ENCODE results near the gene TMEM115.

Gene TMEM115

GRCh38 chr3:50352781-50353180 is 6.5 kb downstream of the TMEM115 start:
- no peak for DNase-seq (ENCODE audit: low spot score)

DNA sequence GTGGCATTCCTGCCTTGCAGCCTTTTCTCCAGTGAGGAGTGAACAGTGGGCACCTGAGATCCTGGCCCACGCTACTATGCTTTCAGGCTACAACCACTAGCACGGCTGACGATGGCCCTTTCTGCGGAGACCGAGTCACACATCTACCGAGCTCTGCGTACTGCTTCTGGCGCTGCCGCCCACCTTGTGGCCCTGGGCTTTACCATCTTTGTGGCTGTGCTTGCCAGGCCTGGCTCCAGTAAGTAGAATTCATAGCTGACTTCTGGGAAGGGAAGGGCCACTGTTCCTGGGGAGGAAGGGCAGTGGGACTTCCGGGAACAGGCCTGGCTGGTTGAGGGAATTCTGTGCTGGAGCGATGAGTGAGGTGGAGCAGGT is 8.0 kb downstream of the TMEM115 start:
- DNase-seq (ENCODE audit: low spot score) = no peak

DNA sequence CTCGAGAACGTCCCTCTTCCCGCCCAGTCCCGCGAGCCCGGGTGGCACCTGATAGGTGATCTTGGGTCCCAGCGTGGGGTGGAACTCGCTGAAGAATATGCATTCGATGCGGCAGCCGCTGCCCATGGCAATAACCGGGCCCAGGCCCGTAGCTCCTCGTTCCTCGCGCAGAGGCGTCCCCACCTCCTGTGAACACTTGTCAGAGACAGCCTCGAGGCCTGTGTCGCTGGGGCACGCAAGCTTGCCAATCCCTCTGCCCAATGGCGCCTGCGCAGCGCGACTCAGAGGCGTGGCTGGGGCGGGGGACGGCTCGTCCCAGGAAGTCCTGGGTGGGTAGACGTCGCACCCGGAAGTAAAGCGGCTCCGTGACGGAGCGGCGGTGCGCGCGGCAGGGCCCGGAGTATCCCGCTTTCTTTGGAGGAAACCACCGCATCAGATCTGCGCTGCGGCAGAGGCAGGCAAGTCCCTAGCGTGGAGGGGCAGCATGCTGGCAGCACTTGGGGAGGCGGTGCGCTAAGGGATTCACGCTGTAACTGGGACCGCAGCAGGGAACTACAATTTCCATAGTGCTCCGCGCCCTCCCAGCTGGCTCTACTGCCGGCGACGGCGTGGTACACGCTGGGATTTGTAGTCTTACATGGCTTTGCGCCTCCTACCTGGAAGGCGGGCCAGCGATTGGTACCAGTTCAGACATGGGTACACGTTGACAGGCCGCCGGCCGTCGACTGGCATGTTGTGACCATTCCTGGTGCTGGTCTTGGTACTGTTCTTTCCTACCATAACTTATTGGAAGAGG is 8.6 kb downstream of the TMEM115 start, which contains the start of the genes CYB561D2 and NPRL2:
Gene CYB561D2, plus strand, starts transcription at position 336 of the 796 bp plus-strand sequence. CDS start 572 bp downstream, outside the sequence.
Gene NPRL2, minus strand, starts transcription at position 249 of the 796 bp plus-strand sequence. Its CDS starts 123 bp downstream, at position 126.
- DNase-seq (ENCODE audit: low spot score) = peak; percentile 99

DNA sequence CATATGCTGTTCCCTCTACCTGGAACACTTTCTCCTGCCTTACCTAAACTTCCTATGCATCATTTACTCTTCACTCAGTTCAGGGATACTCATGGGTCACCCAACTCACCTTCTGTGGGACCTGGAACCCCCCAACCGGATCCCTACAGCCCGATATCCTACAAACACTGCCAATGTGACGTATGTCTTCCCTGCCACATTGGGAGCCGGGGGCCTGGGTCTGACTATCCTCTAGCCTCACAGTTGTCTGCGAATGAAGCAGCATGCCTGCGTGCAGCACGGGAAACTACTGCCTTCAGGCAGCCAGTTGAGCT is 9.2 kb downstream of the TMEM115 start:
- no peak for DNase-seq (ENCODE audit: low spot score)

DNA sequence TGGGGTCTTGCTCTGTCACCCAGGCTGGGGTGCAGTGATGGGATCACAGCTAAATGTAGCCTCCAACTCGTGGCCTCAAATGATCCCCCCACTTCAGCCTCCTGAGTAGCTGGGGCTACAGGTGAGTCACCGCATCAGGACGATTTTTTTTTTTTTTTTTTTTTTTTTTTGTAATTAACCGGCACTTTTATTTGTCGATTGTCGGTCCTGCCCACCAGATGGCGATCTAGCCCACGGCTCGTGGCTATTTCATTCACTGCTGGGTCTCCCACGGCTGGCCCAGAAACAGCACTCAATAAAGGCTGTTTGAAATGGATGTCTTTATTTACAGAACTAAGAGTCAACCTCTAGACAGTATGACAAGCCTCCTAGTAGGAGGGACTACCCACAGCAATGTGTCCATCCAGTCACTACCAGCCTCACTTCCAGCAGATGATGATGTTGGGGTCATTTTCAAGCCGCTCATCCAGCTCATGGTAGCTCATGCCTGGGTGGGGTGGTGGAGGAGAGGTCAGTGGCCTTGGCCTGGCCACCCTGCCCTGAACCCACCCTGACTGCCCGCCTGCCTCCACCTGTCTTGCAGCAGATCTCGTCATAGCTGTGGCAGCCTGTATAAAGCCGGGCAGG is 12.0 kb downstream of the TMEM115 start:
- peak; percentile 81 for DNase-seq (ENCODE audit: low spot score)

- no peak for DNase-seq (ENCODE audit: low spot score)
Observed at GRCh38 chr3:50345586-50346234, 13.6 kb downstream of the TMEM115 start, which contains the start of gene ZMYND10. TSS of gene ZMYND10 (minus strand) at chr3:50345732. CDS start at chr3:50345579, 153 bp downstream.

GRCh38 chr3:50345008-50345407 is 14.3 kb downstream of the TMEM115 start:
- no peak for DNase-seq (ENCODE audit: low spot score)

GRCh38 chr3:50342813-50343633 is 16.3 kb downstream of the TMEM115 start:
- no peak for DNase-seq (ENCODE audit: low spot score)

DNA sequence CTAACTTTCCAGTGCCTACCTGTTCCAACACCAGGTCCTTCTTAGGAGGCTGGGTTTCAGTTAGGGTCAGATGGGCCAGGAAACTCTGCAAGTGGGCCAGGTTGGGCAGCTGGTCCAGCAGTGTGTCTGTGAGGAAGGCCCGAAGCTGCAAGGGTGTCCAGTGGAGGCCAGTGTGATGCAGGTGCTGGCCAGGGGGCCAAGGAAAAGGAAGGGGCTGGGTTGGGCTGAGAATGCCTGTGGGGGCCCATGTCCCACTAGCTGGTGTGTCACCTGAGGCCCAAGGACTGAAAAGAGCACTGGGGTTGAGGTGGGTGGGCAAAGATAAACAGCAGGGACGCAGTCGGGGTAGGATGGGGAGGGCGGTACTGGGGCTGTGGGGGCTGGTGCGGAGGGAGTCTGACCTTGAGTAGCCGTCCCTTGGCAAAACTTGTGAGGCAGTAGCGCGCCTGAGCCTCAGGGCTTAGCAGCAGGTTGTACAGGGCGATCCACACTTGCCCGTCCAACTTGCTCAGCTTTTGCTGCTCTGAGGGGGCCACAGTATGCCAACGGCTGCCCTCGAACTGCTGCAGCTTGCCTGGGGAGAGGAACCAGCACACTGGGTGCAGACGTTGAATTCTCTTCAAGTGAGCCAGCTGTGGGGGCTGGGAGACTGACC is 17.2 kb downstream of the TMEM115 start:
- DNase-seq (ENCODE audit: low spot score) = no peak

GRCh38 chr3:50341537-50341936 is 17.8 kb downstream of the TMEM115 start:
- no peak for DNase-seq (ENCODE audit: low spot score)

GRCh38 chr3:50340448-50341329 is 18.6 kb downstream of the TMEM115 start, which contains the start of gene RASSF1:
TSS of gene RASSF1 (minus strand) at chr3:50340836. CDS start at chr3:50340805, 31 bp downstream.
- DNase-seq (ENCODE audit: low spot score) = no peak

GRCh38 chr3:50340147-50340447 is 19.2 kb downstream of the TMEM115 start:
- DNase-seq (ENCODE audit: low spot score) = no peak

DNA sequence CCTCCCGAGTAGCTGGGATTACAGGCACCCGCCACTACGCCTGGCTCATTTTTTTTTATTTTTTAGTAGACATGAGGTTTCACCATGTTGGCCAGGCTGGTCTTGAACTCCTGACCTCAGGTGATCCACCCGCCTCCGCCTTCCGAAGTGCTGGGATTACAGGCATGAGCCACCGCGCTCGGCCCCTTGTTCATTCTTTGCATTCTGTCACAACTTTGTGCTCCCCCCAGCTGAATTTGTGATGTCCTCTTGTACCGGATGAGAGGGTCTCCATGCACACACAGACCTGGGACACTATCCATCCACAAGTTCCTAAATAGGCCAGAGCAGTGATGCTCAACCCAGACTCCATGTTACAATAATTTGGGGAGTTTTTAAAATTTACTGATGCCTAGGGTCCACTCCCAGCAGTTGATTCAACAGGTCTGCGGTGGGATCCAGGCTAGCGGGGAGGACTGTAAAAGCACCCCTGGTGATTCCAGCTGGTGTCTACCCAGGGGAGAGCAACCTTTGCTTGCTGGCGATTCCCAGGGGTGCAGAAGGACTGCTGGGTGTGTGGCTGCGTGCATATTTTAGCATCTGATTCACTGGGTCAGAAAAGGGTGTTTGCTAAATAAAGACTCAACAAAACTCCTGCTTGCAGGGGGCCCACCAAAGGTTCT is 19.7 kb downstream of the TMEM115 start:
- DNase-seq (ENCODE audit: low spot score) = no peak

- no peak for DNase-seq (ENCODE audit: low spot score)
Observed at GRCh38 chr3:50338965-50339364, 20.4 kb downstream of the TMEM115 start.

GRCh38 chr3:50337175-50337861 is 22.0 kb downstream of the TMEM115 start:
- DNase-seq (ENCODE audit: low spot score) = peak; percentile 99

DNA sequence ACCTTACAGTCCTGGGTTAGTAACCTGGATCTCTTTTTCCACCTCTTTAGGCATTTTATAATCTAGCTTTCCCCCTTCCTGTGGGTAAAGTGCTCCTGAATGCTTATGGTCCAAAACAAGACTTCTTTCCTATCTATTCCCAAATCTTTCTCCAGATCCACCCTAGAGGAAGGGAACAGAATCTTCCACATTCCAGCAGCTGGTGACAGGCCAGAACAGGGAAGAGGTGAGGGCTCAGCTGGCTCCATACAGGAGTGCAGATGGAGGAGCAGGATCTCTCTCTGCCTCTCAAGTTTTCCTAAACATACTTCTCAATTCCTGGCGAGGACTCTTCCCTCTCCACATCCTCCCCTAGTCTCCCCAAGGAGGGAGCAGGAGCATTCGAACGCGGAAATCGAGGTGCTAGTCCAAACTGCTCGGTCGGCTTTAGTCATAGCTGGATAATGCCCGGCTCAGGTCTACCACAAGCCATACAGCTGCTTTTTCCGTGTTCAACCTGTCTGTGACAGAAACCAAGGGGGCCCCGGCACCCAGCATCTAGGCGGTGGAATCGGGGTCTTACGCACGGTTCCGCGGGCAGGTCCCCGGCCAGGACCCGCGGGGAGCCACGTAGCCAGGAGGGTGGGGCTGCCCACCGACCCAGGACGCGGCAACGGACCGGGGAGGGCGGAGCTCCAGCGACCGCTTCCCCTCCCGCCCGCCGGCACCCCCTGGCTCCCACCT is 22.7 kb downstream of the TMEM115 start:
- no peak for DNase-seq (ENCODE audit: low spot score)

GRCh38 chr3:50334339-50335075 is 24.8 kb downstream of the TMEM115 start:
- DNase-seq (ENCODE audit: low spot score) = no peak

- DNase-seq (ENCODE audit: low spot score) = no peak
Observed at GRCh38 chr3:50333744-50334328, 25.5 kb downstream of the TMEM115 start.
